PC-3 (cell line): Measurements from ENCODE around the gene MKX.

Experiments
- EZH2 ChIP-seq: fragments of 300-600 bp; sonication (generic); IDR thresholded peaks from one replicate; pipeline ENCODE4 v1.6.1; 2017; ENCODE audit warnings: antibody characterized with exemption, mild to moderate bottlenecking, low read length; ENCODE audit not compliant: unreplicated experiment
- TF ChIP-seq, protein P1 (sequence below): fragments of 300-600 bp; sonication (generic); conservative IDR thresholded peaks from 2 replicates; pipeline ENCODE4 v1.5.1; 2017; ENCODE audit warnings: antibody characterized with exemption, low read depth, mild to moderate bottlenecking, low read length

DNA sequence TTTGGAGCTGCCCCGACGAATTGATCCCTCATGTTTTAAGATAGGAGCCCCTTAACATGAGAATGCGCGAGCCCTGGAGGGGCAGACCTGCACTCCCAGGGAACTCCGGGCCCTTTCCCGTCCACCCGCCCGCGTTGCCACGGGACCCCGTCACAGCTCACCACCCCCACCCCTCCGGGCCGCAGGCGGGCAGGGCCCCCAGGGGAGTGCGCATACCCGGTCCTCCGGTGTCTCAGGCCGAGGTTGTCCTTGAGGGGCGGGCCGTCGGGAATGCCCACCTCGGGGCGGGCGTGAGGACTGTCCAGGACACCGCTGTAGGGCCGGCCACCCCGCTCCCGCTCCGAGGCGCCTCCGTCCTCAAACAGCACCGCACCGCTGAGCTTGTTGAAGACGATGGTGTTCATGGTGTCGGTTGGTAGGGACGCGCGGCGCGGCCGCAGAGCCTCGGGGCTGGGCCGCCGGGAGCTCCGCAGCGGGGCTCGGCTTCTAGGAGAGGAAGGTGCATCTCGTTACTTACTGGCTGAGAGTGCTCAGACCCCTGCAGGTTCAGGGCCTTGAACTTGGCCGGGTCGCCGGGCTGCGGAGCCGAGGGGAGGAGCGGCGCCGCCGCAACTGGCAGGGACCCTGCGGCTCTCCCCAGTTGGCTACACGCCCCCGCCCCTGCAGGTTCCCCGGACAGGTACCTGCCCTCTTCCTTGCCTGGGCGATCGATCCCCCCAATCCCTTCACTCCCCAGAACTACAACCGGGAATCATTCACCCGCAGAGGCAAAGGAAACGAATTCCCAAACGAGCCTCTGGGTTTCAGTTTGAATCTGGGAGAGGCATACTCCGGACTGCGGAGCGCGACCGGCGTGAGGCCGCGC lies 2.4 kb downstream of the MKX start:
- TF ChIP-seq, protein P1, sequence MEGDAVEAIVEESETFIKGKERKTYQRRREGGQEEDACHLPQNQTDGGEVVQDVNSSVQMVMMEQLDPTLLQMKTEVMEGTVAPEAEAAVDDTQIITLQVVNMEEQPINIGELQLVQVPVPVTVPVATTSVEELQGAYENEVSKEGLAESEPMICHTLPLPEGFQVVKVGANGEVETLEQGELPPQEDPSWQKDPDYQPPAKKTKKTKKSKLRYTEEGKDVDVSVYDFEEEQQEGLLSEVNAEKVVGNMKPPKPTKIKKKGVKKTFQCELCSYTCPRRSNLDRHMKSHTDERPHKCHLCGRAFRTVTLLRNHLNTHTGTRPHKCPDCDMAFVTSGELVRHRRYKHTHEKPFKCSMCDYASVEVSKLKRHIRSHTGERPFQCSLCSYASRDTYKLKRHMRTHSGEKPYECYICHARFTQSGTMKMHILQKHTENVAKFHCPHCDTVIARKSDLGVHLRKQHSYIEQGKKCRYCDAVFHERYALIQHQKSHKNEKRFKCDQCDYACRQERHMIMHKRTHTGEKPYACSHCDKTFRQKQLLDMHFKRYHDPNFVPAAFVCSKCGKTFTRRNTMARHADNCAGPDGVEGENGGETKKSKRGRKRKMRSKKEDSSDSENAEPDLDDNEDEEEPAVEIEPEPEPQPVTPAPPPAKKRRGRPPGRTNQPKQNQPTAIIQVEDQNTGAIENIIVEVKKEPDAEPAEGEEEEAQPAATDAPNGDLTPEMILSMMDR = no peak
- no peak for TF ChIP-seq EZH2
